AG09319 (cell line): ENCODE results near the gene S100A5.

Experiments used
- DNase-seq: peaks from one replicate; pipeline ENCODE4 v3.0.0-alpha.2; 2010; ENCODE audit warnings: low read depth; ENCODE audit errors: extremely low read depth
- TF ChIP-seq, protein P1 (sequence below): IDR thresholded peaks from 2 replicates; pipeline ENCODE4 v1.5.1; 2011; ENCODE audit warnings: low read depth, mild to moderate bottlenecking, inconsistent platforms, low read length, moderate library complexity

The S100A5 gene

DNA sequence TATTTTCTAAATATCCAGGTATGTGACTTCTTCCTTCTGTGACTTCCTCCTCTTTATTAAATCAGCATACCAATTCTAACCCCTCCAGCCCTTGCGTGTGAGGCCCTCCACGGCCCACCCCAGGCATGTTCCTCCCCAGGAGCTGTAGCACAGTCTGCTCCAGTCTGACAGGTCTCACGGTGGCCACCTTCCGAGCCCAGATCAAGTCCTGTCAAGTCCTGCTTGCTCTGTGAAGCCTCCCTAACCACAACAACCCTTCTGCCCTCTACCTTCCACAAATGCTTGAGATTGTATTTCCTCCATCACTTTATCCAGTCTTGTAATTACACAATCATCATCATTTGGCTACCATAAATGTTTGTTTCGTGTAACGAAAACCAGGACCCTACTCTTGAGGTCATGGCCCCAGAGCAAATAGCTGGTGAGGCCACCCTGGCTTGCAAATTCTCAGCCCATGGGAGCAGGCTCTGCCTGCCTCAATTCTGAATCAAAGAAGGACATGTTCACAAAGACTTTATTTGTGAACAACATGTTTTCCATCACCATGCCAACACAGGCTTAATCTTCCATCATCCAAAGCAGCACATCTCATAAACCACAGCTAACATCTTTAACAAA lies 47.3 kb downstream of the S100A5 start:
- DNase-seq = no peak
- TF ChIP-seq, protein P1, sequence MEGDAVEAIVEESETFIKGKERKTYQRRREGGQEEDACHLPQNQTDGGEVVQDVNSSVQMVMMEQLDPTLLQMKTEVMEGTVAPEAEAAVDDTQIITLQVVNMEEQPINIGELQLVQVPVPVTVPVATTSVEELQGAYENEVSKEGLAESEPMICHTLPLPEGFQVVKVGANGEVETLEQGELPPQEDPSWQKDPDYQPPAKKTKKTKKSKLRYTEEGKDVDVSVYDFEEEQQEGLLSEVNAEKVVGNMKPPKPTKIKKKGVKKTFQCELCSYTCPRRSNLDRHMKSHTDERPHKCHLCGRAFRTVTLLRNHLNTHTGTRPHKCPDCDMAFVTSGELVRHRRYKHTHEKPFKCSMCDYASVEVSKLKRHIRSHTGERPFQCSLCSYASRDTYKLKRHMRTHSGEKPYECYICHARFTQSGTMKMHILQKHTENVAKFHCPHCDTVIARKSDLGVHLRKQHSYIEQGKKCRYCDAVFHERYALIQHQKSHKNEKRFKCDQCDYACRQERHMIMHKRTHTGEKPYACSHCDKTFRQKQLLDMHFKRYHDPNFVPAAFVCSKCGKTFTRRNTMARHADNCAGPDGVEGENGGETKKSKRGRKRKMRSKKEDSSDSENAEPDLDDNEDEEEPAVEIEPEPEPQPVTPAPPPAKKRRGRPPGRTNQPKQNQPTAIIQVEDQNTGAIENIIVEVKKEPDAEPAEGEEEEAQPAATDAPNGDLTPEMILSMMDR = no peak

DNA sequence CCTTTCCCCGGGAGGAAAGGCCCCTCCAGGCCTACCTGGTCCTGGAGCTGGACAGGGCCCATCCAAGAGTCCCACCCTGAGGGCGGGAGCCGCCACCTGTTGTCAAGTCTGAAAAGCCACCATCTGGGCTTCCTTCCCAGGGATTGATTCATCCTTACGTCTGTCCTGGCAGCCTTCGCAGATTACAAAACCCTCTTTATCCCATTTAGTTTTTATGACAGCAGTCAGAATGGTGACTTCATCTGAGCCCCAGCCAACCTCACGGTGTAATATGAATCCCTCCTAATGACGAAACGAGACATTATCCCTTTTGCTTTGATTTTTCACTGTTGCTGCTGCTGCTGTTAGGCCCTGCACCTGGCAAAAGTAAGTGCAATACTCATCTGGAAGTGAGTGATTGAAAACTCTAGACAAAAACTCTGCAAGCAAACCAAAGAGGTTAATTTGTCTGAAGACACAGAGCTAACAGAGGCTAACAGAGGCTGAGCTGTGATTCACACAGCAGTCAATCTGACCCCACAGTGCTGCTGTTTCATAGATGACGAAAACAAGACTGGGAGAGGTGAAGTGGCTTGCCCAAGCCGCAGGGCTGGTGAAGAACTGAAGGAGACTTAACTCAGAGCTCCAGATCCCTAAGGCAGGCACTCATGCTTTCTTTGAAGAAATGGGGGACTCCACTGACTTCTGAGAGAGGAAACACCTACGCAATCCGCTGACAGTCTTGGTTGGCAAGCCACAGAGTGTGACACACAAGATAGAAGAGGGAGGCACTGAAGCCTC lies 50.3 kb downstream of the S100A5 start:
- peak; percentile 76 for DNase-seq
- TF ChIP-seq, protein P1 = no peak; the same call in 1 of the 2 replicates

DNA sequence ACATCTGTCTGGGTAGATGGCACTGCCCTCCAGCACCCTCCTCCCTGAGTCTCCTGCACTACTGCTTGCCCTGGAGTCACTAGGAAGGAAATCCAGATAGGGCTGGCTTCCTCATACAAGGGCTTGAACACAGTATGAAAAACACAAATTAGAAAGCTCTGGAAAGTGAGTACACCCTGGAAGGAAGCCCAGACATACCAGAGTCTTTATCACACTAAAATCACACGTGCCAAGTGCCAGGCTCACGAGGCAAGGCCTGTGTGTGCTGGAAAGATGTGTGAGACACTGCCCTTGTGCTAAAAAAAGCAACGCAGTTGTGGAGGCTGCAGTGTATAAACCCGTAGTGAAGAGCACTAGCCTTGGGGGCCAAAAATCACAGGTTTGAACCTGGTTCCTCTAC lies 52.0 kb downstream of the S100A5 start:
- peak; percentile 71 for DNase-seq
- TF ChIP-seq, protein P1 = no peak

DNA sequence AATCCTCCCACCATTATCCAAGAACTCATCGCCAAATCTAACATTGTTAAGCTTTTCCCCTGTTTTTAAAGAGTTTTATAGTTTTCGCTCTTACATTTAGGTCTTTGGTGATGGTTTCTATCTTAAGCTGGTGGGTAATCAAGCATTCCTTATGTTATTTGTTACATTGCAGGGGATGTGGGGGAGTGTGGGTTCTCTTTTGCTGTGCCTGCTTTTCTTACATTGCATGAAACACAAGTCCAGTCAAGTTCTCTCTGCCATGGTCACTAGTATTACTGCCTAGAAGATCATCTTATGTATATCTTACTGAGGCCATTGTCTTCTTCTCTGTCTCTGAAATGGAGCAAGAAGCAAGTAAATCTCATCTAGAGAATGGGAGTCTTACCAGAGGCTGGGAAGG lies 53.0 kb downstream of the S100A5 start:
- no peak for DNase-seq
- TF ChIP-seq, protein P1 = no peak
